Measurements from ENCODE around the gene ETV3. TPM values are rescaled to one million over a fixed set of nuclear protein-coding genes. Genes with fewer than 3 reads are reported as not detected.

Gene ETV3
- polyA plus RNA-seq, 4 donors, result 10.3 to 17.7 (median 14.0) TPM

DNA sequence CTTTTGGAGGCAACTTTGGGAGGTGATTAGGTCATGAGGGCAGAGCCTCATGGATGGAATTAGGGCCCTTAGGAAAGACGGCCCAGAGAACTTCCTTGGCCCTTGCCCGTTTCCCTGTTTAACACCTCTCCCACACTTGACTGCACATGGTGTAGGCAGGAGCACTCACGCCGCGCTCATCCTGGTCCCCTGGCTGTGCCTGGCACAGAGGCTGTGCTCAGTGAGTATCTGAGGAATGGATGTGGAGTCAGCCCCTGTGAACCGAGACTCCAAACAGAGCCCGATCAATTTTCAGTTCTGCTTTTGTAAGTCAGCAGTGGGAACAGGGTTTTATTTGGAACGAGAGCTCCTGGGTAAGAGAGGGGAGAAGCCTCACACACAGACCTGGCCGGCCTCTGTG, 29.8 kb upstream of the ETV3 start:
- FAIRE-seq (no peak), DNase-seq (no peak)
- WGBS, 3 donors, result 84 to 92% (median 84%) methylated on average over 9 of the region's 9 CpGs
- Histone ChIP-seq H3K9me3 (ENCODE audit: control insufficient read depth in 2 of 2, insufficient read depth in 1 of 2, low read depth in 1 of 2, low read length in 1 of 2) (no peaks in the 10 kb centered on the region), H3K4me3 (ENCODE audit: low read depth in 1 of 3, low read length in 3 of 3) (no peak overlapping the region), H3K27ac (ENCODE audit: low read depth in 1 of 3, low read length in 2 of 3) (no peak overlapping the region), H3K36me3 (ENCODE audit: control insufficient read depth in 3 of 3, insufficient read depth in 2 of 3, low read depth in 1 of 3, low read length in 3 of 3) (no peaks in the 10 kb centered on the region), H3K27me3 (ENCODE audit: control insufficient read depth in 3 of 3, insufficient read depth in 3 of 3, low read length in 3 of 3) (peaks cover 0 to 8% (median 0%) of the 10 kb centered on the region in 3 donors), H3K4me1 (ENCODE audit: control insufficient read depth in 3 of 3, insufficient read depth in 2 of 3, low read depth in 1 of 3, low read length in 2 of 3) (no peaks in the 10 kb centered on the region)

DNA sequence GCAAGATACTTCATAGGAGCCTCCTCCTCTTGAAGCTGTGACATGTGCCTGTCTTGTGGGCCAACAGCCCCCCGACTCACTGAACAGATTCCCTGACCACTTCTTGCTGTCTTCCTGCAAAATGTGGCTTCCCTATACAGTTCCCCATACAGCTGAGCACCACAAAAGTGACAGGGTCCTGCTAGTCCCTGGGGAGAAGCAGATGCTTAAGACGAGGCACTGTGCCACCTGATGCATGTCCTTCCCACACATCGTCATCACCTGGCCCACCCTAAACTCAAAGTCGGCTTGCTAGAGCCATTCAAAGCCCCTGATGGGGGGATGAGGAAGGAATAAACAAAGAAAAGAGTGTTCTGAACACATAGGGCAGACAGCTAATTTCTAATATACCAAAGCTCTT, 29.2 kb upstream of the ETV3 start:
- Histone ChIP-seq H3K4me3 (ENCODE audit: low read depth in 1 of 3, low read length in 3 of 3) (no peak overlapping the region), H3K4me1 (ENCODE audit: control insufficient read depth in 3 of 3, insufficient read depth in 2 of 3, low read depth in 1 of 3, low read length in 2 of 3) (no peaks in the 10 kb centered on the region), H3K27me3 (ENCODE audit: control insufficient read depth in 3 of 3, insufficient read depth in 3 of 3, low read length in 3 of 3) (peaks cover 0 to 8% (median 0%) of the 10 kb centered on the region in 3 donors), H3K9me3 (ENCODE audit: control insufficient read depth in 2 of 2, insufficient read depth in 1 of 2, low read depth in 1 of 2, low read length in 1 of 2) (no peaks in the 10 kb centered on the region), H3K36me3 (ENCODE audit: control insufficient read depth in 3 of 3, insufficient read depth in 2 of 3, low read depth in 1 of 3, low read length in 3 of 3) (no peaks in the 10 kb centered on the region), H3K27ac (ENCODE audit: low read depth in 1 of 3, low read length in 2 of 3) (no peak overlapping the region)
- DNase-seq (no peak), FAIRE-seq (no peak)
- 73 to 82% (median 74%) methylated on average over 4 of the region's 4 CpGs for WGBS, 3 donors

DNA sequence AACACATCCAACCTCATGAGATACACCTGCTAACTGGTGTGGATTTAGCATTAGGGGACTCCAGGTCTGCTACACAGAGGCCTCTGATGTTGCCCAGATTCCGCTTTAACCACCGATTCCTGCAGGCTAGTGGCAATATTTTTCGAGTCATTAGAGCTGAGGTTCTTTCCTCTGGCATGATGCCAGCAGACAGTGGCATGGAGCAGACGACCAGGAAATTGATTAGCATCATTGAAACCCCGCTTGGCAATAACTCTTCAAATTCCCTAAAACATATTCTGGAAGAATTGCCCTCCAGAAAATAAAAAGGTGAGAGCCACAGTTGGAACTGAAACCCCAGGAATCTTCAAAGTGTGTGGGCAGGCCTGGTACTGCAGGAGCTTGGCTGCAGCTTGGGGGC, 28.4 kb upstream of the ETV3 start:
- Histone ChIP-seq H3K27ac (ENCODE audit: low read depth in 1 of 3, low read length in 2 of 3) (no peak overlapping the region), H3K4me3 (ENCODE audit: low read depth in 1 of 3, low read length in 3 of 3) (no peak overlapping the region), H3K4me1 (ENCODE audit: control insufficient read depth in 3 of 3, insufficient read depth in 2 of 3, low read depth in 1 of 3, low read length in 2 of 3) (no peaks in the 10 kb centered on the region), H3K9me3 (ENCODE audit: control insufficient read depth in 2 of 2, insufficient read depth in 1 of 2, low read depth in 1 of 2, low read length in 1 of 2) (no peaks in the 10 kb centered on the region), H3K27me3 (ENCODE audit: control insufficient read depth in 3 of 3, insufficient read depth in 3 of 3, low read length in 3 of 3) (peaks cover 0 to 8% (median 0%) of the 10 kb centered on the region in 3 donors), H3K36me3 (ENCODE audit: control insufficient read depth in 3 of 3, insufficient read depth in 2 of 3, low read depth in 1 of 3, low read length in 3 of 3) (no peaks in the 10 kb centered on the region)
- FAIRE-seq (no peak), DNase-seq (no peak)
- WGBS, 3 donors, result 40 to 55% (median 52%) methylated on average over 5 of the region's 5 CpGs

DNA sequence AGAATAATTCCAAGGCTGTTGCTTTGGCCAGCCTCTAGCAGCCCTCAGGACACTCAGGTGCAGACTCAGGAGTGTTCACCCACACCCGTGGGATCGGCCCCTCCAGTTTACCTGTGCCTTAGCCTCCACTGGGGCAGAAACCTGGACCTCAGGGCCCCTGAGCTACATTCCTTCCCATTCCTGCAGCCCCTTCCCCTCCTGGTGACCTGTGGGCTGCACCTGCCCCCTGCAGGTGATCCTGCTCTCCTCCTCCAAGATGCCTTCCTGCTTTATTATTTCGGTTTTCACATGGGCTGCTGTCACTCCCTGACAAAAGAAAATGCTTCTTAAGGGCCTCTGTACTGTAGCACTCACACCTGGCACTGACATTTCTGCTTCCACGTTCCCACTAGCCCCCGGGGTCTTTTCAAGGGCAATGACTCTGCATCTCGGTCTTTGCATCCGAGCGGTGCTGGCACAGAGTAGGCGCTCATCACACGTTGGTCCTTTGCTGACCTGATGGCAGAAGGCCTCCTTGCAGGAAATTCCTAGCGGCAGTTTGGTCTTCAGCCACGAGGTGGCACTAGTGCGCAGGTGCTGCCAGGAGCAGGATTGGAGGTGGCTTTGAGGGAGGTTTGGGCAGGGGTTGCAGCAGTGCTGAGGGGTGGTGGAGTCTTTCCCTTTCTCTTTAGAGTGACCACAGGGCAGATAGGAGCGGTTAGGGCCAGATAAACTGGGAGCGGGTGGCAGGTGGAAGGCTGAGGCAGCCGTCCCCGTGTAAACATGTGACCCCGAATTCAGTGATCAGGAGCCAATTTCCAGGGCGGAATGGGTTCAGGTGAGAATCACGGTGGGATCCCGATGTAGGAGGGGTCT, 25.3 kb upstream of the ETV3 start:
- DNase-seq (peak; percentile 72 to 80), FAIRE-seq (no peak)
- 9 to 15% (median 11%) methylated on average over 21 of the region's 21 CpGs for WGBS, 3 donors
- Histone ChIP-seq H3K36me3 (ENCODE audit: control insufficient read depth in 3 of 3, insufficient read depth in 2 of 3, low read depth in 1 of 3, low read length in 3 of 3) (no peaks in the 10 kb centered on the region), H3K27me3 (ENCODE audit: control insufficient read depth in 3 of 3, insufficient read depth in 3 of 3, low read length in 3 of 3) (peaks cover 0 to 8% (median 0%) of the 10 kb centered on the region in 3 donors), H3K4me3 (ENCODE audit: low read depth in 1 of 3, low read length in 3 of 3) (no peak overlapping the region), H3K27ac (ENCODE audit: low read depth in 1 of 3, low read length in 2 of 3) (no peak overlapping the region), H3K4me1 (ENCODE audit: control insufficient read depth in 3 of 3, insufficient read depth in 2 of 3, low read depth in 1 of 3, low read length in 2 of 3) (no peaks in the 10 kb centered on the region), H3K9me3 (ENCODE audit: control insufficient read depth in 2 of 2, insufficient read depth in 1 of 2, low read depth in 1 of 2, low read length in 1 of 2) (no peaks in the 10 kb centered on the region)

DNA sequence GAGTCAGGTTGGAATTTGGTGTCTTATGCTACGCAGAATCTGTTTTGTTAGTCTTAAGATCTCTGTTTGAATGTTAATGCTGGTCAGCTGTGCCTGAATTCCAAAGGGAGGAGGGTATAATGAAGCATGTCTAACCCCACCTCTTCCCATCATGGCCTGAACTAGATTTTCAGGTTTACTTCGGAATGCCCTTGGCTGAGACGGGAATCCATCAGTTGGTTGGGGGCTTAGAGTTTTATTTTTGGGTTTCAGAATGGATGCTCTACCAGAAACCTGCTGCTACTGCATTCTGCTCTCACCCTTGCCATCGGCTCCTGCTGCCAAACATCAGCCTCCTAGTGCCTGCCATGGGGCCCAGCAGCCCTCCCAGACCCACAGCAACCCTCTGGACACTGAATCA, 24.1 kb upstream of the ETV3 start:
- no peaks in the 10 kb centered on the region for H3K4me1 ChIP-seq (ENCODE audit: control insufficient read depth in 3 of 3, insufficient read depth in 2 of 3, low read depth in 1 of 3, low read length in 2 of 3)
- 87 to 95% (median 89%) methylated on average over 4 of the region's 4 CpGs for WGBS, 3 donors
- FAIRE-seq (no peak), DNase-seq (no peak)
- H3K36me3 ChIP-seq (ENCODE audit: control insufficient read depth in 3 of 3, insufficient read depth in 2 of 3, low read depth in 1 of 3, low read length in 3 of 3), result no peaks in the 10 kb centered on the region
- peaks cover 0 to 8% (median 0%) of the 10 kb centered on the region in 3 donors for H3K27me3 ChIP-seq (ENCODE audit: control insufficient read depth in 3 of 3, insufficient read depth in 3 of 3, low read length in 3 of 3)
- no peaks in the 10 kb centered on the region for H3K9me3 ChIP-seq (ENCODE audit: control insufficient read depth in 2 of 2, insufficient read depth in 1 of 2, low read depth in 1 of 2, low read length in 1 of 2)
- H3K4me3 ChIP-seq (ENCODE audit: low read depth in 1 of 3, low read length in 3 of 3), result no peak overlapping the region
- H3K27ac ChIP-seq (ENCODE audit: low read depth in 1 of 3, low read length in 2 of 3), result no peak overlapping the region

- H3K27me3 ChIP-seq (ENCODE audit: control insufficient read depth in 3 of 3, insufficient read depth in 3 of 3, low read length in 3 of 3), result peaks cover 0 to 5% (median 0%) of the 10 kb centered on the region in 3 donors
- FAIRE-seq (no peak), DNase-seq (no peak)
- no peak overlapping the region for H3K27ac ChIP-seq (ENCODE audit: low read depth in 1 of 3, low read length in 2 of 3)
- 74 to 93% (median 86%) methylated on average over 5 of the region's 5 CpGs for WGBS, 3 donors
- H3K4me3 ChIP-seq (ENCODE audit: low read depth in 1 of 3, low read length in 3 of 3), result no peak overlapping the region
- no peaks in the 10 kb centered on the region for H3K4me1 ChIP-seq (ENCODE audit: control insufficient read depth in 3 of 3, insufficient read depth in 2 of 3, low read depth in 1 of 3, low read length in 2 of 3)
- H3K9me3 ChIP-seq (ENCODE audit: control insufficient read depth in 2 of 2, insufficient read depth in 1 of 2, low read depth in 1 of 2, low read length in 1 of 2), result no peaks in the 10 kb centered on the region
- H3K36me3 ChIP-seq (ENCODE audit: control insufficient read depth in 3 of 3, insufficient read depth in 2 of 3, low read depth in 1 of 3, low read length in 3 of 3), result no peaks in the 10 kb centered on the region
These were observed 23.7 kb upstream of the ETV3 start for GRCh38 chr1:157161901-157162300.

DNA sequence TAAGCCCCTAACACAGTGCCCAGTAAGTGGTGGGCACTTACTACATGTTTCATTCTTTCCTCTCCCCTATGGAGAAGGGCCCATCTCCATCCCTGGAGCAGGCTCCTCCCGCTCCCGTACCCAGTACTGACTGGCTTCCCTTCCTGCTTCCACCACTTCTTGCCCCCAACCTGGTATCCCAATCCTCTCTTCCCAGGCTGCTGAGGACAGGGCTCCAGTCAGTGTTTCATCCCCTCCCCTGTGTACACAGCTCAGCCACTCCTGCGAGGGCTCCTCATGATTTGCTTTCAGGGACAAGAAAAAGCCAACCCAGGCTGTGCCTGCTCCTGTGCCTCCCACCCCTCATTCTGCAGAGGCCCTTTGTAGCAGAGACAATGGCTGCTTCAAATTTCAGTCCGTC, 20.8 kb upstream of the ETV3 start:
- Histone ChIP-seq H3K27me3 (ENCODE audit: control insufficient read depth in 3 of 3, insufficient read depth in 3 of 3, low read length in 3 of 3) (no peaks in the 10 kb centered on the region), H3K36me3 (ENCODE audit: control insufficient read depth in 3 of 3, insufficient read depth in 2 of 3, low read depth in 1 of 3, low read length in 3 of 3) (no peaks in the 10 kb centered on the region), H3K4me3 (ENCODE audit: low read depth in 1 of 3, low read length in 3 of 3) (no peak overlapping the region), H3K27ac (ENCODE audit: low read depth in 1 of 3, low read length in 2 of 3) (no peak overlapping the region), H3K4me1 (ENCODE audit: control insufficient read depth in 3 of 3, insufficient read depth in 2 of 3, low read depth in 1 of 3, low read length in 2 of 3) (peaks cover 3 to 22% (median 13%) of the 10 kb centered on the region in 3 donors), H3K9me3 (ENCODE audit: control insufficient read depth in 2 of 2, insufficient read depth in 1 of 2, low read depth in 1 of 2, low read length in 1 of 2) (no peaks in the 10 kb centered on the region)
- FAIRE-seq (no peak), DNase-seq (no peak)
- whole genome bisulfite sequencing, 3 donors, result 66 to 73% (median 69%) methylated on average over 4 of the region's 4 CpGs

GRCh38 chr1:157157501-157158190, 19.5 kb upstream of the ETV3 start:
- no peak overlapping the region for H3K27ac ChIP-seq (ENCODE audit: low read depth in 1 of 3, low read length in 2 of 3)
- no peak overlapping the region for H3K4me3 ChIP-seq (ENCODE audit: low read depth in 1 of 3, low read length in 3 of 3)
- no peak for DNase-seq
- 69 to 77% (median 75%) methylated on average over 9 of the region's 9 CpGs for WGBS, 3 donors
- FAIRE-seq, result no peak
- peaks cover 3 to 28% (median 18%) of the 10 kb centered on the region in 3 donors for H3K4me1 ChIP-seq (ENCODE audit: control insufficient read depth in 3 of 3, insufficient read depth in 2 of 3, low read depth in 1 of 3, low read length in 2 of 3)
- no peaks in the 10 kb centered on the region for H3K27me3 ChIP-seq (ENCODE audit: control insufficient read depth in 3 of 3, insufficient read depth in 3 of 3, low read length in 3 of 3)
- H3K36me3 ChIP-seq (ENCODE audit: control insufficient read depth in 3 of 3, insufficient read depth in 2 of 3, low read depth in 1 of 3, low read length in 3 of 3), result no peaks in the 10 kb centered on the region
- H3K9me3 ChIP-seq (ENCODE audit: control insufficient read depth in 2 of 2, insufficient read depth in 1 of 2, low read depth in 1 of 2, low read length in 1 of 2), result no peaks in the 10 kb centered on the region

Measured in small intestine (tissue), 7 donors.